ENCODE results near the gene NOSTRIN.

GRCh38 chr2:168798888-168799410 lies 3.5 kb upstream of the NOSTRIN start:
- TF ChIP-seq POLR2A (IDR thresholded peaks at IDR 0.05; ENCODE audit: extremely low read depth, insufficient read length): no peak
- no peak for TF ChIP-seq CTCF (IDR thresholded peaks at IDR 0.05; ENCODE audit: low read depth, low read length)
- TF ChIP-seq MAX (IDR thresholded peaks at IDR 0.05; ENCODE audit: low read depth, low read length): no peak
